Measurements from ENCODE around the gene LIN7B. TPM values are rescaled to one million over a fixed set of nuclear protein-coding genes. Genes with fewer than 3 reads are reported as not detected.

LIN7B gene
- total and polyA plus RNA-seq, 9 of the 15 experiments (the other 6 are each of a cell fraction or from before 2014, with no cell fraction given): 0.89 to 15.7 (median 4.0) TPM

GRCh38 chr19:49118565-49119410, 4.6 kb downstream of the LIN7B start, which contains the start of gene C19orf73 (continued):
- TF ChIP-seq, protein P1, sequence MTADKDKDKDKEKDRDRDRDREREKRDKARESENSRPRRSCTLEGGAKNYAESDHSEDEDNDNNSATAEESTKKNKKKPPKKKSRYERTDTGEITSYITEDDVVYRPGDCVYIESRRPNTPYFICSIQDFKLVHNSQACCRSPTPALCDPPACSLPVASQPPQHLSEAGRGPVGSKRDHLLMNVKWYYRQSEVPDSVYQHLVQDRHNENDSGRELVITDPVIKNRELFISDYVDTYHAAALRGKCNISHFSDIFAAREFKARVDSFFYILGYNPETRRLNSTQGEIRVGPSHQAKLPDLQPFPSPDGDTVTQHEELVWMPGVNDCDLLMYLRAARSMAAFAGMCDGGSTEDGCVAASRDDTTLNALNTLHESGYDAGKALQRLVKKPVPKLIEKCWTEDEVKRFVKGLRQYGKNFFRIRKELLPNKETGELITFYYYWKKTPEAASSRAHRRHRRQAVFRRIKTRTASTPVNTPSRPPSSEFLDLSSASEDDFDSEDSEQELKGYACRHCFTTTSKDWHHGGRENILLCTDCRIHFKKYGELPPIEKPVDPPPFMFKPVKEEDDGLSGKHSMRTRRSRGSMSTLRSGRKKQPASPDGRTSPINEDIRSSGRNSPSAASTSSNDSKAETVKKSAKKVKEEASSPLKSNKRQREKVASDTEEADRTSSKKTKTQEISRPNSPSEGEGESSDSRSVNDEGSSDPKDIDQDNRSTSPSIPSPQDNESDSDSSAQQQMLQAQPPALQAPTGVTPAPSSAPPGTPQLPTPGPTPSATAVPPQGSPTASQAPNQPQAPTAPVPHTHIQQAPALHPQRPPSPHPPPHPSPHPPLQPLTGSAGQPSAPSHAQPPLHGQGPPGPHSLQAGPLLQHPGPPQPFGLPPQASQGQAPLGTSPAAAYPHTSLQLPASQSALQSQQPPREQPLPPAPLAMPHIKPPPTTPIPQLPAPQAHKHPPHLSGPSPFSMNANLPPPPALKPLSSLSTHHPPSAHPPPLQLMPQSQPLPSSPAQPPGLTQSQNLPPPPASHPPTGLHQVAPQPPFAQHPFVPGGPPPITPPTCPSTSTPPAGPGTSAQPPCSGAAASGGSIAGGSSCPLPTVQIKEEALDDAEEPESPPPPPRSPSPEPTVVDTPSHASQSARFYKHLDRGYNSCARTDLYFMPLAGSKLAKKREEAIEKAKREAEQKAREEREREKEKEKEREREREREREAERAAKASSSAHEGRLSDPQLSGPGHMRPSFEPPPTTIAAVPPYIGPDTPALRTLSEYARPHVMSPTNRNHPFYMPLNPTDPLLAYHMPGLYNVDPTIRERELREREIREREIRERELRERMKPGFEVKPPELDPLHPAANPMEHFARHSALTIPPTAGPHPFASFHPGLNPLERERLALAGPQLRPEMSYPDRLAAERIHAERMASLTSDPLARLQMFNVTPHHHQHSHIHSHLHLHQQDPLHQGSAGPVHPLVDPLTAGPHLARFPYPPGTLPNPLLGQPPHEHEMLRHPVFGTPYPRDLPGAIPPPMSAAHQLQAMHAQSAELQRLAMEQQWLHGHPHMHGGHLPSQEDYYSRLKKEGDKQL (CRISPR knock-in tag; IDR thresholded peaks at IDR 0.05; ENCODE audit: borderline replicate concordance): peak; percentile 87
- TF ChIP-seq MXD1 (CRISPR knock-in tag; IDR thresholded peaks at IDR 0.05; ENCODE audit: borderline replicate concordance, poor library complexity, severe bottlenecking): no peak
- no peak for TF ChIP-seq SRF (CRISPR knock-in tag; IDR thresholded peaks at IDR 0.05)
- TF ChIP-seq PHTF2 (CRISPR knock-in tag; IDR thresholded peaks at IDR 0.05): no peak
- TF ChIP-seq, protein P2, sequence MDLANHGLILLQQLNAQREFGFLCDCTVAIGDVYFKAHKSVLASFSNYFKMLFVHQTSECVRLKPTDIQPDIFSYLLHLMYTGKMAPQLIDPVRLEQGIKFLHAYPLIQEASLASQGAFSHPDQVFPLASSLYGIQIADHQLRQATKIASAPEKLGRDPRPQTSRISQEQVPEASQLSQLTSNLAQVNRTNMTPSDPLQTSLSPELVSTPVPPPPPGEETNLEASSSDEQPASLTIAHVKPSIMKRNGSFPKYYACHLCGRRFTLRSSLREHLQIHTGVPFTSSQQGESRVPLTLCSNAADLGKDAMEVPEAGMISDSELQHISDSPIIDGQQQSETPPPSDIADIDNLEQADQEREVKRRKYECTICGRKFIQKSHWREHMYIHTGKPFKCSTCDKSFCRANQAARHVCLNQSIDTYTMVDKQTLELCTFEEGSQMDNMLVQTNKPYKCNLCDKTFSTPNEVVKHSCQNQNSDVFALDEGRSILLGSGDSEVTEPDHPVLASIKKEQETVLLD (IDR thresholded peaks at IDR 0.05): peak; percentile 89
- peak; percentile 94 for TF ChIP-seq CXXC5 (CRISPR knock-in tag; IDR thresholded peaks at IDR 0.05)
- no peak for TF ChIP-seq ZNF77 (CRISPR knock-in tag; IDR thresholded peaks at IDR 0.05)
- no peak; the same call in 1 of the 2 replicates for TF ChIP-seq ZNF766 (CRISPR knock-in tag; conservative IDR thresholded peaks at IDR 0.05)
- TF ChIP-seq ZNF12 (CRISPR knock-in tag; IDR thresholded peaks at IDR 0.05): no peak
- no peak for TF ChIP-seq ZNF507 (tag; conservative IDR thresholded peaks at IDR 0.05)
- TF ChIP-seq STAG1 (CRISPR knock-in tag; IDR thresholded peaks at IDR 0.05; ENCODE audit: borderline replicate concordance): no peak
- TF ChIP-seq SOX6 (IDR thresholded peaks at IDR 0.05): no peak
- TF ChIP-seq MAFK (IDR thresholded peaks at IDR 0.05; ENCODE audit: low read length): no peak
- TF ChIP-seq RNF2 (IDR thresholded peaks at IDR 0.05): peak; percentile 84; the same call in 1 of the 2 replicates
- TF ChIP-seq TBL1XR1 (IDR thresholded peaks at IDR 0.05; ENCODE audit: low read length in 2 of 2): no peak; a peak in 1 of 4 replicates
- no peak for TF ChIP-seq IFI16 (CRISPR knock-in tag; IDR thresholded peaks at IDR 0.05)
- no peak for TF ChIP-seq ATF4 (CRISPR knock-in tag; IDR thresholded peaks at IDR 0.05)
- TF ChIP-seq EP300 (IDR thresholded peaks at IDR 0.05; ENCODE audit: low read length): no peak
- peak; percentile 46; the same call in 1 of the 2 replicates for TF ChIP-seq GTF2E2 (tag; IDR thresholded peaks at IDR 0.05)
- TF ChIP-seq GTF2A2 (tag; IDR thresholded peaks at IDR 0.05): no peak
